Left lung (tissue), 10 donors: Measurements from ENCODE around the gene NR2F6. TPM values are rescaled to one million over a fixed set of nuclear protein-coding genes. Genes with fewer than 3 reads are reported as not detected.

Experiments used
- ATAC-seq: fragments of 200-7000 bp; cut with Tn5 transposase; one replicate; pipeline ENCODE4 v1.9.1; 2020; ENCODE audit warnings: moderate library complexity
- DNase-seq, 4 donors: peaks; one replicate each; pipeline ENCODE4 v3.0.0-alpha.2; 2013 to 2020
- H3K27ac ChIP-seq, 2 donors: fragments of 200-600 bp; sonication (generic) in 1 of 2; one replicate each; pipeline versions ENCODE4 v1.5.0 to v1.8.0; 2020 to 2021
- H3K27me3 ChIP-seq, 2 donors: fragments of 200-600 bp; sonication (generic) in 1 of 2; one replicate each; pipeline versions ENCODE4 v1.5.0 to v1.8.0; 2020 to 2021
- H3K36me3 ChIP-seq, 2 donors: fragments of 200-600 bp; sonication (generic) in 1 of 2; one replicate each; pipeline versions ENCODE4 v1.5.0 to v1.8.0; 2020 to 2021
- H3K4me1 ChIP-seq, 2 donors: fragments of 200-600 bp; one replicate each; pipeline ENCODE4 v1.8.0; 2021
- H3K4me3 ChIP-seq, 2 donors: fragments of 200-600 bp; sonication (generic) in 1 of 2; one replicate each; pipeline versions ENCODE4 v1.5.0 to v1.8.0; 2020 to 2021; ENCODE audit warnings: mild to moderate bottlenecking in 1 of 2
- H3K9me3 ChIP-seq, 2 donors: fragments of 200-600 bp; sonication (generic) in 1 of 2; one replicate each; pipeline versions ENCODE4 v1.5.0 to v1.8.0; 2020 to 2021
- CTCF ChIP-seq, 2 donors: fragments of 200-600 bp; sonication (generic) in 1 of 2; IDR thresholded peaks; one replicate each; pipeline versions ENCODE4 v1.5.0 to v1.8.0; 2021; ENCODE audit warnings: antibody characterized with exemption in 2 of 2
- intact Hi-C, 2 donors: fragments of 100-400 bp; cut with DNase I; formaldehyde crosslinking; loops; one replicate each; pipeline versions ENCODE4 v1.11.2 to v1.14.2; 2022
- polyA plus RNA-seq, 6 donors: library from polyadenylated mRNA; unstranded; fragments of 120-200 nt; gene quantifications; one replicate each; pipeline ENCODE4 v1.2.1, GENCODE V29; 2013; ENCODE audit not compliant: insufficient read length in 6 of 6
- total RNA-seq, 2 donors: library from RNA; stranded (reverse); fragmentation: NEBNext Ultra II Directional; extraction: Animal tissue kit (Norgen Biotek cat#: 25700); gene quantifications; one replicate each; pipeline ENCODE4 v1.2.1, GENCODE V29; 2021
- donor health status: DM: no; HTN: yes; CAD: no.
- donor health status: DM: no; HTN: no; CAD: no.

The NR2F6 gene
- total and polyA plus RNA-seq, 8 donors = 18.6 to 56.5 (median 30.7) TPM

DNA sequence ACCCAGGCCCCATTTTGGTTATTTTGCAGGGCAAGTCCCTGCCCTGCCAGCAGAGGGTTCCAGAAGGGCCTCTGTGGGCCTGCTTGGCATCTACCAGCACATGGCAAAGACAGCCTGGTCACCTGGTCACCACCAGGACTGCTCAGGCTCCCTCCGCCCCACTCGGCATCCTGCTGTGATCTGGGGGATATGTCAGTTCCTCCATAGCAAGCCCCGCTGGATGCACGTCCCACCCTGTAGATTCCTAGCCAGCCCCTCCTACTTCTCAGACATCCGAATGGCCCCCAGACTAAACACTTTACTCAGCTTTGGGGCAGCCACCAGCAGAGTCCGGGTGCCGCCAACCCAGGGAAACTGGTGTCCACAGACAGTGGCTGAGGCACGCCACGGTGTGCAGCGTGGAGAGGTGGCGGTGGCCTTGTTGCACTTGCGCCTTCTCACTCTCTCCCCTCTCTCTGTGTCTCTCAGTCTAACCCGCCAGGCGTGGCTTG, 62.4 kb downstream of the NR2F6 start:
- Histone ChIP-seq H3K9me3 (no peaks in the 10 kb centered on the region), H3K4me3 (no peak overlapping the region), H3K4me1 (peaks cover 0 to 21% of the 10 kb centered on the region in 2 donors), H3K27ac (peak overlapping the region in 1 of 2 donors; percentile 55), H3K27me3 (no peaks in the 10 kb centered on the region), H3K36me3 (peaks cover 0 to 93% of the 10 kb centered on the region in 2 donors)
- TF ChIP-seq CTCF (IDR thresholded peaks at IDR 0.05) = no peak
- DNase-seq (no peak), ATAC-seq (peak; percentile 20)
- intact Hi-C loops = no loop called here

Other genes starting within 250 kb of the NR2F6 start
- gene CPAMD8, start 219.1 kb downstream of the NR2F6 start, total RNA-seq = 10 to 100 TPM; 13.1 to 17.3 TPM
- gene CPAMD8, start 219.1 kb downstream of the NR2F6 start, polyA plus RNA-seq = 10 to 100 TPM; 60.4 to 79.9 (median 66.5) TPM
- 10 to 100 TPM in 1 of 2 donors, 1 to 10 TPM in 1; 8.4 to 11.6 TPM for gene HAUS8, start 170.5 kb downstream of the NR2F6 start, total RNA-seq
- gene HAUS8, start 170.5 kb downstream of the NR2F6 start, polyA plus RNA-seq = 10 to 100 TPM; 11.1 to 15.2 (median 13.8) TPM
- gene MYO9B, start 170.1 kb downstream of the NR2F6 start, total RNA-seq = 100 to 1,000 TPM in 1 of 2 donors, 10 to 100 TPM in 1; 89.5 to 149 TPM
- 10 to 100 TPM; 56.5 to 72.6 (median 60.1) TPM for gene MYO9B, start 170.1 kb downstream of the NR2F6 start, polyA plus RNA-seq
- gene USE1, start 30.6 kb downstream of the NR2F6 start, total RNA-seq = 10 to 100 TPM; 23.1 to 25.6 TPM
- gene USE1, start 30.6 kb downstream of the NR2F6 start, polyA plus RNA-seq = 10 to 100 TPM; 28.5 to 40.9 (median 33.5) TPM
- 10 to 100 TPM; 35.4 to 38.0 TPM for gene OCEL1, start 19.7 kb downstream of the NR2F6 start, total RNA-seq
- 10 to 100 TPM in 5 of 6 donors, 1 to 10 TPM in 1; 9.7 to 21.2 (median 11.9) TPM for gene OCEL1, start 19.7 kb downstream of the NR2F6 start, polyA plus RNA-seq
- 1 to 10 TPM; 4.8 to 9.2 TPM for gene USHBP1, start 18.8 kb upstream of the NR2F6 start, total RNA-seq
- 10 to 100 TPM in 5 of 6 donors, 1 to 10 TPM in 1; 9.2 to 13.3 (median 11.9) TPM for gene USHBP1, start 18.8 kb upstream of the NR2F6 start, polyA plus RNA-seq
- gene BABAM1, start 21.5 kb upstream of the NR2F6 start, total RNA-seq = 10 to 100 TPM; 73.1 to 75.5 TPM
- gene BABAM1, start 21.5 kb upstream of the NR2F6 start, polyA plus RNA-seq = 100 to 1,000 TPM in 4 of 6 donors, 10 to 100 TPM in 2; 99.3 to 108 (median 102) TPM
- under 1 TPM; 0.45 to 0.55 TPM for gene ANKLE1, start 36.0 kb upstream of the NR2F6 start, total RNA-seq
- gene ANKLE1, start 36.0 kb upstream of the NR2F6 start, polyA plus RNA-seq = 1 to 10 TPM; 1.2 to 2.4 (median 1.8) TPM
- 10 to 100 TPM; 16.9 to 17.1 TPM for gene ABHD8, start 57.5 kb upstream of the NR2F6 start, total RNA-seq
- 10 to 100 TPM in 4 of 6 donors, 1 to 10 TPM in 2; 6.8 to 11.7 (median 10.2) TPM for gene ABHD8, start 57.5 kb upstream of the NR2F6 start, polyA plus RNA-seq
- gene MRPL34, start 60.0 kb upstream of the NR2F6 start, total RNA-seq = 10 to 100 TPM; 72.9 to 91.9 TPM
- 10 to 100 TPM; 32.2 to 41.9 (median 37.8) TPM for gene MRPL34, start 60.0 kb upstream of the NR2F6 start, polyA plus RNA-seq
- 10 to 100 TPM; 30.5 to 44.1 TPM for gene DDA1, start 63.6 kb upstream of the NR2F6 start, total RNA-seq
- gene DDA1, start 63.6 kb upstream of the NR2F6 start, polyA plus RNA-seq = 10 to 100 TPM; 24.7 to 37.4 (median 33.0) TPM
- gene ANO8, start 88.9 kb upstream of the NR2F6 start, total RNA-seq = 10 to 100 TPM; 18.0 to 21.0 TPM
- 10 to 100 TPM in 4 of 6 donors, 1 to 10 TPM in 2; 9.8 to 14.0 (median 12.0) TPM for gene ANO8, start 88.9 kb upstream of the NR2F6 start, polyA plus RNA-seq
- 10 to 100 TPM; 16.9 to 23.5 TPM for gene GTPBP3, start 91.6 kb upstream of the NR2F6 start, total RNA-seq
- 10 to 100 TPM; 18.1 to 29.0 (median 22.4) TPM for gene GTPBP3, start 91.6 kb upstream of the NR2F6 start, polyA plus RNA-seq
- gene PLVAP, start 131.4 kb upstream of the NR2F6 start, total RNA-seq = 10 to 100 TPM; 21.9 to 59.5 TPM
- 10 to 100 TPM; 14.0 to 23.2 (median 18.0) TPM for gene PLVAP, start 131.4 kb upstream of the NR2F6 start, polyA plus RNA-seq
- 1 to 10 TPM in 1 of 2 donors, under 1 TPM in 1; 0.61 to 1.4 TPM for gene CCDC194, start 148.3 kb upstream of the NR2F6 start, total RNA-seq
- under 1 TPM in 3 of 6 donors, not detected in 3; 0.17 to 0.27 (median 0.20) TPM for gene CCDC194, start 148.3 kb upstream of the NR2F6 start, polyA plus RNA-seq
- gene BST2, start 159.7 kb upstream of the NR2F6 start, total RNA-seq = 100 to 1,000 TPM in 1 of 2 donors, 10 to 100 TPM in 1; 90.2 to 104 TPM
- gene BST2, start 159.7 kb upstream of the NR2F6 start, polyA plus RNA-seq = 10 to 100 TPM; 12.5 to 22.4 (median 18.1) TPM
- 10 to 100 TPM; 41.7 to 47.7 TPM for gene MVB12A, start 174.1 kb upstream of the NR2F6 start, total RNA-seq
- gene MVB12A, start 174.1 kb upstream of the NR2F6 start, polyA plus RNA-seq = 10 to 100 TPM; 44.3 to 59.5 (median 47.1) TPM
- not detected for gene TMEM221, start 202.7 kb upstream of the NR2F6 start, total RNA-seq
- 1 to 10 TPM; 1.6 to 2.6 (median 2.0) TPM for gene TMEM221, start 202.7 kb upstream of the NR2F6 start, polyA plus RNA-seq
- not detected for gene NXNL1, start 215.0 kb upstream of the NR2F6 start, total RNA-seq
- under 1 TPM in 1 of 6 donors, not detected in 5; 0.28 TPM for gene NXNL1, start 215.0 kb upstream of the NR2F6 start, polyA plus RNA-seq
- gene SLC27A1, start 224.6 kb upstream of the NR2F6 start, total RNA-seq = 10 to 100 TPM; 16.9 to 21.9 TPM
- 10 to 100 TPM; 21.0 to 28.1 (median 26.4) TPM for gene SLC27A1, start 224.6 kb upstream of the NR2F6 start, polyA plus RNA-seq